K562 (cell line): ENCODE measurements around the gene ABCB9. TPM values are rescaled to one million over a fixed set of nuclear protein-coding genes. Genes with fewer than 3 reads are reported as not detected.

Source experiments
- CAMTA2 ChIP-seq: fragments of 250-450 bp; sonication (Bioruptor Pico); conservative IDR thresholded peaks from 2 replicates; pipeline ENCODE4 v1.5.1; 2022
- CBFA2T3 ChIP-seq: fragments of 450-650 bp; IDR thresholded peaks from 2 replicates; pipeline ENCODE4 v1.6.1; 2017
- GTF2E2 ChIP-seq: fragments of 200-800 bp; sonication (Bioruptor generic); IDR thresholded peaks from 2 replicates; pipeline ENCODE4 v1.6.1; 2016; ENCODE audit warnings: missing genetic modification characterization, missing compliant biosample characterization
- KLF10 ChIP-seq: fragments of 250-450 bp; sonication (Bioruptor Pico); IDR thresholded peaks from 2 replicates; pipeline ENCODE4 v1.6.1; 2021; ENCODE audit warnings: matching md5 sums
- MEIS2 ChIP-seq: fragments of 450-650 bp; IDR thresholded peaks from 2 replicates; pipeline ENCODE4 v1.6.1; 2014; ENCODE audit warnings: mild to moderate bottlenecking; ENCODE audit not compliant: partially characterized antibody
- NCOA6 ChIP-seq: fragments of 450-650 bp; IDR thresholded peaks from 2 replicates; pipeline ENCODE4 v1.6.1; 2017; ENCODE audit warnings: mild to moderate bottlenecking
- PCBP2 ChIP-seq: fragments of 200-400 bp; formaldehyde crosslinking; IDR thresholded peaks from 2 replicates; pipeline ENCODE4 v1.6.1; 2018; ENCODE audit warnings: low read length, low read depth, mild to moderate bottlenecking, moderate library complexity; ENCODE audit not compliant: poor library complexity, severe bottlenecking
- RAD21 ChIP-seq, 2 experiments: fragments of 250-450 bp in 1 of 2; fragments of 450-650 bp in 1 of 2; sonication (Bioruptor Pico) in 1 of 2; formaldehyde crosslinking in 1 of 2; IDR thresholded peaks in 1 of 2; conservative IDR thresholded peaks in 1 of 2; 2 replicates each; pipeline versions ENCODE4 v1.4.0 to v1.8.0; 2020 to 2022; ENCODE audit warnings: mild to moderate bottlenecking in 2 of 2, moderate library complexity in 1 of 2
- SIN3B ChIP-seq: fragments of 450-650 bp; IDR thresholded peaks from 2 replicates; pipeline ENCODE4 v1.6.1; 2017; ENCODE audit warnings: low read depth, mild to moderate bottlenecking, moderate library complexity
- SP1 ChIP-seq: sonication (generic); formaldehyde crosslinking; IDR thresholded peaks from 2 replicates; pipeline ENCODE4 v1.8.1; 2022; ENCODE audit warnings: mild to moderate bottlenecking, missing genetic modification reagents
- SRSF3 ChIP-seq: fragments of 200-400 bp; formaldehyde crosslinking; IDR thresholded peaks from 2 replicates; pipeline ENCODE4 v1.6.1; 2016; ENCODE audit warnings: mild to moderate bottlenecking, low read length, moderate library complexity; ENCODE audit not compliant: insufficient read depth
- SUPT5H ChIP-seq: fragments of 450-650 bp; IDR thresholded peaks from 2 replicates; pipeline ENCODE4 v1.6.1; 2016
- YBX1 ChIP-seq: fragments of 450-650 bp; IDR thresholded peaks from 2 replicates; pipeline ENCODE4 v1.7.1; 2016; ENCODE audit warnings: mild to moderate bottlenecking
- ZNF121 ChIP-seq: sonication (generic); formaldehyde crosslinking; conservative IDR thresholded peaks from 2 replicates; pipeline ENCODE4 v1.8.0; 2022; ENCODE audit warnings: missing genetic modification reagents
- ZNF133 ChIP-seq: fragments of 250-450 bp; sonication (Bioruptor Pico); IDR thresholded peaks from 2 replicates; pipeline ENCODE4 v1.4.0; 2020; ENCODE audit warnings: mild to moderate bottlenecking
- ZNF253 ChIP-seq: fragments of 250-450 bp; sonication (Bioruptor Pico); conservative IDR thresholded peaks from 2 replicates; pipeline ENCODE4 v1.6.1; 2021; ENCODE audit warnings: mild to moderate bottlenecking
- ZNF507 ChIP-seq: conservative IDR thresholded peaks from 2 replicates; pipeline ENCODE4 v1.6.1; 2017; ENCODE audit warnings: missing genetic modification characterization, missing compliant biosample characterization
- ZNF830 ChIP-seq: fragments of 250-450 bp; sonication (Bioruptor Pico); IDR thresholded peaks from 2 replicates; pipeline ENCODE4 v1.5.0; 2021; ENCODE audit warnings: mild to moderate bottlenecking
- polyA plus RNA-seq, 8 experiments: library from polyadenylated mRNA; depleted of rRNA in 4 of 8; stranded (reverse) in 5 of 8; unstranded in 3 of 8; fragments of >200 nt; fragmentation: Nextera tagmentation in 2 of 8; fragmentation: Illumina TruSeq in 1 of 8; extraction: Ambion mirVana in 2 of 8; extraction: Trizol in 1 of 8; gene quantifications; 2 replicates each; pipeline versions ENCODE4 v1.2.1 to v1.2.3, GENCODE V29; 2011 to 2014; ENCODE audit warnings: inconsistent platforms in 1 of 8, missing spikeins in 1 of 8
- total RNA-seq, 7 experiments: library from RNA; depleted of rRNA in 6 of 7; stranded (reverse); fragments of >200 nt in 6 of 7; fragmentation: Illumina TruSeq in 2 of 7; extraction: Trizol in 2 of 7; gene quantifications; 2 replicates each; pipeline versions ENCODE4 v1.2.1 to v1.2.3, GENCODE V29; 2011 to 2021; ENCODE audit warnings: low replicate concordance in 1 of 7
- TF ChIP-seq, protein P1 (sequence below): IDR thresholded peaks from 2 replicates; pipeline ENCODE4 v1.6.1; 2016; ENCODE audit warnings: missing genetic modification characterization, missing compliant biosample characterization
- TF ChIP-seq, protein P2 (sequence below): fragments of 450-650 bp; formaldehyde crosslinking; IDR thresholded peaks from 2 replicates; pipeline ENCODE4 v1.4.0; 2020; ENCODE audit warnings: mild to moderate bottlenecking, moderate library complexity
- TF ChIP-seq, protein P3 (sequence below), 2 experiments: fragments of 450-650 bp in 1 of 2; IDR thresholded peaks; 2 replicates each; pipeline ENCODE4 v1.6.1; 2011 to 2017; ENCODE audit warnings: low read depth in 2 of 2, antibody characterized with exemption in 1 of 2, borderline replicate concordance in 1 of 2, low read length in 1 of 2, mild to moderate bottlenecking in 1 of 2, mixed read lengths in 1 of 2; ENCODE audit not compliant: control insufficient read depth in 1 of 2
- TF ChIP-seq, protein P4 (sequence below), 2 experiments: fragments of 450-650 bp in 1 of 2; sonication (generic) in 1 of 2; formaldehyde crosslinking; conservative IDR thresholded peaks; 2 replicates each; pipeline versions ENCODE4 v1.4.0 to v1.8.1; 2020 to 2022; ENCODE audit warnings: mild to moderate bottlenecking in 1 of 2, missing genetic modification reagents in 1 of 2
- TF ChIP-seq, protein P5 (sequence below): fragments of 450-650 bp; IDR thresholded peaks from 2 replicates; pipeline ENCODE4 v1.6.1; 2017; ENCODE audit warnings: mild to moderate bottlenecking, moderate library complexity

ABCB9 gene
- total and polyA plus RNA-seq, 9 of the 15 experiments (the other 6 are each of a cell fraction or from before 2014, with no cell fraction given) = 0.20 to 12.6 (median 6.2) TPM

DNA sequence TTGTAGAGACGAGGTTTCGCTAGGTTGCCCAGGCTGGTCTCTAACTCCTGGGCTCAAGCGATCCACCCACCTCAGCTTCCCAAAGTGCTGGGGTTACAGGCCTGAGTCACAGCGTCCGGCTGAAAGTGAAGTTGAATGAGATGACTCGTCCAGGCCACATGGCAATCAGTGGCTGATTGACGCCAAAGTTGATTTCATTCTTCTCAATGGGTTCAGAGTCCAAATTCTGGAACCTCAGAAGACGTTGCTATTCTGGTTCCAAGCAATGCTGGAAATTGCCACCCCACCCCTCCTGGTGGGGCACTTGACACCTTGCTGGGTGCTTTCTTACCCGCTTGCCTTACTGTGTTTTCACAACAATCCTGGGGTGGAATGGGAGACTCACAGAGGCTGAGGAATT lies 14.9 kb downstream of the ABCB9 start (continued):
- TF ChIP-seq, protein P1, sequence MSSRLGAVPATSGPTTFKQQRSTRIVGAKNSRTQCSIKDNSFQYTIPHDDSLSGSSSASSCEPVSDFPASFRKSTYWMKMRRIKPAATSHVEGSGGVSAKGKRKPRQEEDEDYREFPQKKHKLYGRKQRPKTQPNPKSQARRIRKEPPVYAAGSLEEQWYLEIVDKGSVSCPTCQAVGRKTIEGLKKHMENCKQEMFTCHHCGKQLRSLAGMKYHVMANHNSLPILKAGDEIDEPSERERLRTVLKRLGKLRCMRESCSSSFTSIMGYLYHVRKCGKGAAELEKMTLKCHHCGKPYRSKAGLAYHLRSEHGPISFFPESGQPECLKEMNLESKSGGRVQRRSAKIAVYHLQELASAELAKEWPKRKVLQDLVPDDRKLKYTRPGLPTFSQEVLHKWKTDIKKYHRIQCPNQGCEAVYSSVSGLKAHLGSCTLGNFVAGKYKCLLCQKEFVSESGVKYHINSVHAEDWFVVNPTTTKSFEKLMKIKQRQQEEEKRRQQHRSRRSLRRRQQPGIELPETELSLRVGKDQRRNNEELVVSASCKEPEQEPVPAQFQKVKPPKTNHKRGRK (tag) = no peak
- TF ChIP-seq, protein P2, sequence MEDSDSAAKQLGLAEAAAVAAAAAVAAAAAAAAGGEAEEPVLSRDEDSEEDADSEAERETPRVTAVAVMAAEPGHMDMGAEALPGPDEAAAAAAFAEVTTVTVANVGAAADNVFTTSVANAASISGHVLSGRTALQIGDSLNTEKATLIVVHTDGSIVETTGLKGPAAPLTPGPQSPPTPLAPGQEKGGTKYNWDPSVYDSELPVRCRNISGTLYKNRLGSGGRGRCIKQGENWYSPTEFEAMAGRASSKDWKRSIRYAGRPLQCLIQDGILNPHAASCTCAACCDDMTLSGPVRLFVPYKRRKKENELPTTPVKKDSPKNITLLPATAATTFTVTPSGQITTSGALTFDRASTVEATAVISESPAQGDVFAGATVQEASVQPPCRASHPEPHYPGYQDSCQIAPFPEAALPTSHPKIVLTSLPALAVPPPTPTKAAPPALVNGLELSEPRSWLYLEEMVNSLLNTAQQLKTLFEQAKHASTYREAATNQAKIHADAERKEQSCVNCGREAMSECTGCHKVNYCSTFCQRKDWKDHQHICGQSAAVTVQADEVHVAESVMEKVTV (CRISPR knock-in tag) = no peak
- TF ChIP-seq ZNF253 (CRISPR knock-in tag) (no peak), CAMTA2 (CRISPR knock-in tag) (no peak), RAD21 (CRISPR knock-in tag; conservative IDR thresholded peaks at IDR 0.05 in 1 of 2, IDR thresholded peaks at IDR 0.05 in 1 of 2) (no peak), PCBP2 (no peak), SIN3B (no peak), CBFA2T3 (no peak), GTF2E2 (tag) (no peak), SUPT5H (no peak), YBX1 (no peak), SP1 (no peak), KLF10 (CRISPR knock-in tag) (no peak), NCOA6 (no peak), ZNF133 (no peak), MEIS2 (peak; percentile 19), ZNF507 (tag) (no peak), ZNF121 (no peak), SRSF3 (no peak), ZNF830 (no peak)
- TF ChIP-seq, protein P3, sequence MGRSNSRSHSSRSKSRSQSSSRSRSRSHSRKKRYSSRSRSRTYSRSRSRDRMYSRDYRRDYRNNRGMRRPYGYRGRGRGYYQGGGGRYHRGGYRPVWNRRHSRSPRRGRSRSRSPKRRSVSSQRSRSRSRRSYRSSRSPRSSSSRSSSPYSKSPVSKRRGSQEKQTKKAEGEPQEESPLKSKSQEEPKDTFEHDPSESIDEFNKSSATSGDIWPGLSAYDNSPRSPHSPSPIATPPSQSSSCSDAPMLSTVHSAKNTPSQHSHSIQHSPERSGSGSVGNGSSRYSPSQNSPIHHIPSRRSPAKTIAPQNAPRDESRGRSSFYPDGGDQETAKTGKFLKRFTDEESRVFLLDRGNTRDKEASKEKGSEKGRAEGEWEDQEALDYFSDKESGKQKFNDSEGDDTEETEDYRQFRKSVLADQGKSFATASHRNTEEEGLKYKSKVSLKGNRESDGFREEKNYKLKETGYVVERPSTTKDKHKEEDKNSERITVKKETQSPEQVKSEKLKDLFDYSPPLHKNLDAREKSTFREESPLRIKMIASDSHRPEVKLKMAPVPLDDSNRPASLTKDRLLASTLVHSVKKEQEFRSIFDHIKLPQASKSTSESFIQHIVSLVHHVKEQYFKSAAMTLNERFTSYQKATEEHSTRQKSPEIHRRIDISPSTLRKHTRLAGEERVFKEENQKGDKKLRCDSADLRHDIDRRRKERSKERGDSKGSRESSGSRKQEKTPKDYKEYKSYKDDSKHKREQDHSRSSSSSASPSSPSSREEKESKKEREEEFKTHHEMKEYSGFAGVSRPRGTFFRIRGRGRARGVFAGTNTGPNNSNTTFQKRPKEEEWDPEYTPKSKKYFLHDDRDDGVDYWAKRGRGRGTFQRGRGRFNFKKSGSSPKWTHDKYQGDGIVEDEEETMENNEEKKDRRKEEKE (IDR thresholded peaks at IDR 0.05; ENCODE audit: borderline replicate concordance in 1 of 2, control insufficient read depth in 1 of 2, low read depth in 2 of 2, low read length in 1 of 2) = no peak
- TF ChIP-seq, protein P4, sequence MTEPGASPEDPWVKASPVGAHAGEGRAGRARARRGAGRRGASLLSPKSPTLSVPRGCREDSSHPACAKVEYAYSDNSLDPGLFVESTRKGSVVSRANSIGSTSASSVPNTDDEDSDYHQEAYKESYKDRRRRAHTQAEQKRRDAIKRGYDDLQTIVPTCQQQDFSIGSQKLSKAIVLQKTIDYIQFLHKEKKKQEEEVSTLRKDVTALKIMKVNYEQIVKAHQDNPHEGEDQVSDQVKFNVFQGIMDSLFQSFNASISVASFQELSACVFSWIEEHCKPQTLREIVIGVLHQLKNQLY (CRISPR knock-in tag; conservative IDR thresholded peaks at IDR 0.05) = no peak
- TF ChIP-seq, protein P5, sequence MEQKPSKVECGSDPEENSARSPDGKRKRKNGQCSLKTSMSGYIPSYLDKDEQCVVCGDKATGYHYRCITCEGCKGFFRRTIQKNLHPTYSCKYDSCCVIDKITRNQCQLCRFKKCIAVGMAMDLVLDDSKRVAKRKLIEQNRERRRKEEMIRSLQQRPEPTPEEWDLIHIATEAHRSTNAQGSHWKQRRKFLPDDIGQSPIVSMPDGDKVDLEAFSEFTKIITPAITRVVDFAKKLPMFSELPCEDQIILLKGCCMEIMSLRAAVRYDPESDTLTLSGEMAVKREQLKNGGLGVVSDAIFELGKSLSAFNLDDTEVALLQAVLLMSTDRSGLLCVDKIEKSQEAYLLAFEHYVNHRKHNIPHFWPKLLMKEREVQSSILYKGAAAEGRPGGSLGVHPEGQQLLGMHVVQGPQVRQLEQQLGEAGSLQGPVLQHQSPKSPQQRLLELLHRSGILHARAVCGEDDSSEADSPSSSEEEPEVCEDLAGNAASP = no peak
